Natural killer cell (primary cell): ENCODE results near the gene RPL35. TPM values are rescaled to one million over a fixed set of nuclear protein-coding genes. Genes with fewer than 3 reads are reported as not detected.
A peak's percentile ranks its signal among the peaks of the same experiment; 100 is the strongest.

Experiments
- ATAC-seq, 3 donors: fragments of 150-1000 bp in 2 of 3; fragments of 200-7000 bp in 1 of 3; cut with Tn5 transposase; 1 replicate in 1 of 3; 2 replicates in 2 of 3; pipeline ENCODE4 v1.10.0; 2021; ENCODE audit warnings: mild to moderate bottlenecking in 2 of 3, moderate library complexity in 2 of 3
- DNase-seq, 2 donors: peaks; one replicate each; pipeline versions ENCODE4 v3.0.0 to v3.0.0-alpha.2; 2013 to 2021; ENCODE audit warnings: mixed read lengths in 1 of 2
- H3K27ac ChIP-seq: one replicate; pipeline ENCODE4 v1.5.1; 2013; ENCODE audit warnings: mild to moderate bottlenecking, low read length
- H3K27me3 ChIP-seq: one replicate; pipeline ENCODE4 v1.6.1; 2013; ENCODE audit warnings: low read length; ENCODE audit not compliant: control insufficient read depth, insufficient read depth
- H3K36me3 ChIP-seq: one replicate; pipeline ENCODE4 v1.6.1; 2013; ENCODE audit warnings: low read length; ENCODE audit not compliant: control insufficient read depth, insufficient read depth
- H3K4me1 ChIP-seq: one replicate; pipeline ENCODE4 v1.6.1; 2013; ENCODE audit warnings: low read length; ENCODE audit not compliant: control insufficient read depth, insufficient read depth
- H3K4me3 ChIP-seq: one replicate; pipeline ENCODE4 v1.5.1; 2013; ENCODE audit warnings: low read length
- H3K9me3 ChIP-seq: one replicate; pipeline ENCODE4 v1.6.1; 2013; ENCODE audit warnings: low read length; ENCODE audit not compliant: control insufficient read depth, insufficient read depth
- H3K27ac Mint-ChIP-seq, 2 donors: one replicate each; pipeline ENCODE4 v1.8.0; 2022; ENCODE audit warnings: mild to moderate bottlenecking in 2 of 2, mixed read lengths in 2 of 2, moderate library complexity in 1 of 2
- H3K27me3 Mint-ChIP-seq, 2 donors: one replicate each; pipeline ENCODE4 v1.8.0; 2022; ENCODE audit warnings: low read depth in 2 of 2, mixed read lengths in 2 of 2
- H3K36me3 Mint-ChIP-seq: one replicate; pipeline ENCODE4 v1.8.0; 2022; ENCODE audit warnings: mixed read lengths
- H3K4me1 Mint-ChIP-seq, 2 donors: one replicate each; pipeline ENCODE4 v1.8.0; 2022; ENCODE audit warnings: mixed read lengths in 2 of 2
- H3K4me3 Mint-ChIP-seq: one replicate; pipeline ENCODE4 v1.8.0; 2022; ENCODE audit warnings: mild to moderate bottlenecking, moderate library complexity, mixed read lengths
- H3K9me3 Mint-ChIP-seq, 2 donors: one replicate each; pipeline ENCODE4 v1.8.0; 2022; ENCODE audit warnings: mixed read lengths in 2 of 2
- WGBS: methylation state at CpG from one replicate; pipeline ENCODE4 v1.1.7; 2013; ENCODE audit warnings: missing lambda C conversion rate; ENCODE audit not compliant: insufficient coverage; 5-methylcytosine and 5-hydroxymethylcytosine counted together
- intact Hi-C: fragments of 100-400 bp; cut with micrococcal nuclease; formaldehyde crosslinking; loops from one replicate; pipeline ENCODE4 v1.14.2; 2022
- total RNA-seq, 4 donors: library from RNA; stranded (reverse); fragments of 120-200 nt in 1 of 4; gene quantifications; one replicate each; pipeline versions ENCODE4 v1.2.3 to v1.2.4, GENCODE V29; 2013 to 2022
- TF ChIP-seq, protein P1 (sequence below): fragments of 200-600 bp; IDR thresholded peaks from one replicate; pipeline ENCODE4 v1.8.0; 2022; ENCODE audit warnings: antibody characterized with exemption

RPL35 gene
- total RNA-seq, 3 donors from 2014 or later (not counting 1 experiment from before 2014, with no cell fraction given) = 716 to 896 (median 795) TPM

GRCh38 chr9:124857533-124858162 lies 4.1 kb downstream of the RPL35 start:
- Mint-ChIP-seq H3K4me3 (no peak overlapping the region), H3K9me3 (no peaks in the 10 kb centered on the region), H3K27ac (peak overlapping the region in 1 of 2 donors; percentile 31), H3K4me1 (peaks cover 31 to 48% of the 10 kb centered on the region in 2 donors), H3K27me3 (no peaks in the 10 kb centered on the region), H3K36me3 (no peaks in the 10 kb centered on the region)
- no peak for ATAC-seq
- no peaks in the 10 kb centered on the region for H3K27me3 ChIP-seq
- peaks cover 35% of the 10 kb centered on the region for H3K4me1 ChIP-seq
- WGBS = 93% methylated on average over 24 of the region's 24 CpGs
- DNase-seq = no peak
- H3K4me3 ChIP-seq = no peak overlapping the region
- intact Hi-C loops = no loop called here
- no peak overlapping the region for H3K27ac ChIP-seq
- TF ChIP-seq, protein P1, sequence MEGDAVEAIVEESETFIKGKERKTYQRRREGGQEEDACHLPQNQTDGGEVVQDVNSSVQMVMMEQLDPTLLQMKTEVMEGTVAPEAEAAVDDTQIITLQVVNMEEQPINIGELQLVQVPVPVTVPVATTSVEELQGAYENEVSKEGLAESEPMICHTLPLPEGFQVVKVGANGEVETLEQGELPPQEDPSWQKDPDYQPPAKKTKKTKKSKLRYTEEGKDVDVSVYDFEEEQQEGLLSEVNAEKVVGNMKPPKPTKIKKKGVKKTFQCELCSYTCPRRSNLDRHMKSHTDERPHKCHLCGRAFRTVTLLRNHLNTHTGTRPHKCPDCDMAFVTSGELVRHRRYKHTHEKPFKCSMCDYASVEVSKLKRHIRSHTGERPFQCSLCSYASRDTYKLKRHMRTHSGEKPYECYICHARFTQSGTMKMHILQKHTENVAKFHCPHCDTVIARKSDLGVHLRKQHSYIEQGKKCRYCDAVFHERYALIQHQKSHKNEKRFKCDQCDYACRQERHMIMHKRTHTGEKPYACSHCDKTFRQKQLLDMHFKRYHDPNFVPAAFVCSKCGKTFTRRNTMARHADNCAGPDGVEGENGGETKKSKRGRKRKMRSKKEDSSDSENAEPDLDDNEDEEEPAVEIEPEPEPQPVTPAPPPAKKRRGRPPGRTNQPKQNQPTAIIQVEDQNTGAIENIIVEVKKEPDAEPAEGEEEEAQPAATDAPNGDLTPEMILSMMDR = no peak
- H3K9me3 ChIP-seq = no peaks in the 10 kb centered on the region
- peaks cover 39% of the 10 kb centered on the region for H3K36me3 ChIP-seq

- Histone ChIP-seq H3K4me3 (no peak overlapping the region), H3K27ac (no peak overlapping the region), H3K27me3 (no peaks in the 10 kb centered on the region), H3K9me3 (no peaks in the 10 kb centered on the region), H3K36me3 (peaks cover 39% of the 10 kb centered on the region), H3K4me1 (peaks cover 41% of the 10 kb centered on the region)
- Mint-ChIP-seq H3K4me3 (no peak overlapping the region), H3K27me3 (no peaks in the 10 kb centered on the region), H3K36me3 (no peaks in the 10 kb centered on the region), H3K4me1 (peaks cover 29 to 45% of the 10 kb centered on the region in 2 donors), H3K27ac (peak overlapping the region in 1 of 2 donors; percentile 40), H3K9me3 (no peaks in the 10 kb centered on the region)
- ATAC-seq (no peak), DNase-seq (peak in 1 of 2 donors; percentile 28)
- intact Hi-C loops = no loop called here
- 83% methylated on average over 16 of the region's 16 CpGs for WGBS
- TF ChIP-seq, protein P1 = no peak
These were observed 5.6 kb downstream of the RPL35 start for GRCh38 chr9:124855944-124856765.

GRCh38 chr9:124855566-124855943 lies 6.2 kb downstream of the RPL35 start:
- Histone ChIP-seq H3K27me3 (no peaks in the 10 kb centered on the region), H3K27ac (no peak overlapping the region), H3K9me3 (no peaks in the 10 kb centered on the region), H3K4me3 (no peak overlapping the region), H3K36me3 (peaks cover 37% of the 10 kb centered on the region), H3K4me1 (peaks cover 35% of the 10 kb centered on the region)
- H3K27me3 Mint-ChIP-seq = no peaks in the 10 kb centered on the region
- H3K36me3 Mint-ChIP-seq = no peaks in the 10 kb centered on the region
- intact Hi-C loops = no loop called here
- TF ChIP-seq, protein P1 = no peak
- peaks cover 26 to 42% of the 10 kb centered on the region in 2 donors for H3K4me1 Mint-ChIP-seq
- ATAC-seq (no peak), DNase-seq (no peak)
- no peaks in the 10 kb centered on the region for H3K9me3 Mint-ChIP-seq
- H3K4me3 Mint-ChIP-seq = no peak overlapping the region
- 87% methylated on average over 18 of the region's 18 CpGs for WGBS
- H3K27ac Mint-ChIP-seq = peak overlapping the region; percentile 86 to 89
